GM12891 (cell line): Measurements from ENCODE around the gene CPA5.

Source experiments
- POLR2A ChIP-seq: IDR thresholded peaks from 2 replicates; pipeline ENCODE4 v1.6.1; 2011; ENCODE audit warnings: low read depth, low read length, control low read depth
- TAF1 ChIP-seq: IDR thresholded peaks from 2 replicates; pipeline ENCODE4 v1.6.1; 2011; ENCODE audit warnings: low read depth, low read length, control low read depth

DNA sequence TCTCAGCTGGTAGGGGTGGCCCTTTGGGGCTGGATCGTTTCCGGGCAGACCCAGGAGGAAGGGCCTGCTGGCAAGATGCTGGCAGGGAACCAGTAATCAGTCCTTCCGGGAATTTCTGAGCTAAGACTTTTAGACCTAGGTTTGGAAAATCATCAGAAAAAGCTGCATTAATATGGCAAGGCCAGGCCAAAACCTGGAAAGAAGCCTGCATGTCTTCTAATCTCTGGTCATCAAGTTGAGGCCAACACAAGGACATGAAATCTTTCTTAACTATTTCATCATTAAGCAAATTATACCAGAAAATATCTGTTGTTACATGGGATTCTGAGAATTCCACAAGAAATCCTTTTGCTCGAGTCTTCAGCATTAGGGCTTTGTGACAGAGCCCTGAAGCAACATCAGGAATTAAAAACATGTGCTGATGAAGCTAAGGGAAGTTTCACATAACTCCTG is 55.5 kb downstream of the CPA5 start:
- TF ChIP-seq POLR2A (no peak), TAF1 (no peak)
